Kasumi-1 (cell line): ENCODE measurements around the gene CEP95.

ENCODE experiments used
- DNase-seq, 2 experiments: peaks; one replicate each; lab custom pipeline; 2025; lab: John Stamatoyannopoulos, UW

Gene CEP95

DNA sequence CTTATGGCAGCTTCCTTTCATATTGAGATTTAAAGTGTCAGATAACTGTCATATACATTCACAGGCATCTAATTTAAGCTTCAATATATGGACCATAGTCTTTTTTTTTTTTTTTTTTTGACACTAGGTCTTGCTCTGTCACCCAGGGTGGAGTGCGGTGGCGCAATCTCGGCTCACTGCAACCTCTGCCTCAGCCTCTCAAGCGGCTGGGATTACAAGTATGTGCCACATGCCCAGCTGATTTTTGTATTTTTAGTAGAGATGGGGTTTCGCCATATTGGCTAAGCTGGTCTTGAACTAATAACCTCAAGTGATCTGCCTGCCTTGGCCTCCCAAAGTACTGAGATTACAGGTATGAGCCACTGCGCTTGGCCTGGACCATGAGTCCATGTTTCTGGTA, 13.6 kb downstream of the CEP95 start:
- no peak for DNase-seq

DNA sequence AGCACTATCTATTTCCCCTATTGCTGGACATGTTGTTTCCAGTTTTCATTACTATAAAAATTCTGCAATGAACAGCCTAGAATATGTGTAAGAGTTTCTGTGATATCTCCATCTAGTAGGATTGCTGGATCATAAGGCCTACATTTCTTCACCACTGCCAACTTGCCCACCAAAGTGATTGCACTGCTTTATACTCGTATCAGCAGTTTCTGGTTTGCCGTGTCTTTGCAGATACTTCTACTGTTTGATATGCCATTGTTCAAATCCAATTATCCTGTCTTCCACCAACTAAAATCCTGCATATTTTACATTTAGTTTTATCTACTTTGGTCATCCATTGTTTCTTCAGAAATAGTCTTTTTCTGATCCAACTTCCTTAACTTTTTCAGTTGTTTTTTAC, 21.1 kb downstream of the CEP95 start:
- DNase-seq = no peak

DNA sequence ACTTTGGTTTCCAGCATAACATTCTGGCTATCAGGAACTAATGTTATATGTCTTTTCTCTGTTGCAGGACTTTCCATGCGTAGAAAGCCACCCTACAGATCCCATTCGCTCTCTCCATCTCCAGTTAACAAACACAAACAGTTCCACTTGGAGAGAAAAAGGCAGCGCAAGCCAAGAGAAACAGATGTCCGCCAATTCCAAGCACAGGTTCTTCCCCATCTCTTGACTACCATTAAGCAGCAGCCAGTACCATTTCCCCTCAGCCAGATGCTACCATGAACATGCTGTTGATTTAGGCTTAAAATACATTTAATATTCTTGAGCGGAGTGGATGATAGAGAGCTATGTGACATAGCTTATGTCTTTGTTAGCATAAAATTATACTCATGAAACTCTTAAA, 22.4 kb downstream of the CEP95 start:
- DNase-seq = no peak

DNA sequence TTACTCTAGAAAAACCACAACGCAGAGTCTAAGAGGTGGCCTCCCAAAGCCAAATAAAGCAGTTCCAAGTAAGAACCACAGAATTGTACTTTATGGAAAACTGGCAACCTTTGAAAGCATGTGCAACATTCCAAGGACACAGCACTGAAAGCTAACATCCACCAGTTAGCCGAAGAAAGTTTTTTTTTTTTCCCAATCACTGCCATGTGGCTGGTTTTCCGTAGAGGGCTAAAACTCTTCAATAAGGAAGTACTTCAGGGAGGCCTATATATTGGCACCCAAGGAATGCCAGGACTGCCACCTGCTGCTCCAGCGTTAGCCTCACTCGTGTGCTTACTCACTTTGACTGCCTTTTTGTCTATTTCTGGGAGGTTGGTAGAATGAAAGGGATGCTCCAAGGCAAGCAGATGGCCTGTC, 25.2 kb downstream of the CEP95 start:
- no peak for DNase-seq

DNA sequence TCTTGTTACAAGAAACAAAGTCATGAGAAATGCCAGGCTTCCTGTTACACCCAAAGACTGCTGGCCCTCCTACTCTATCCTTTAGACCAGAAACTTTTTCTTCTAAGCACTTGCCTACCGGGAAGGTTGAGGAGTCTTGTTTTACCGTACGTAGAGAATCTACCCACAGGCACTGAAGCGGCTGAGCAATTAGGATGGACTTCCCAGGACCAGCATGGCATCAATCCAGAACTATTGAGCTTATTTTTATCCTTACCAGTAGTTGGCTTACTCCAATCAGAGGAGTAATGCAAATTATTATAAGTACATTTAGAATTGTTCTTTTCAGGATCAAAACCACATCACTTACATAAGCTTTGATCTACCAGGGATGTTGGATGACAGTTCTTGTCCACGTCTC, 25.6 kb downstream of the CEP95 start:
- DNase-seq = no peak

DNA sequence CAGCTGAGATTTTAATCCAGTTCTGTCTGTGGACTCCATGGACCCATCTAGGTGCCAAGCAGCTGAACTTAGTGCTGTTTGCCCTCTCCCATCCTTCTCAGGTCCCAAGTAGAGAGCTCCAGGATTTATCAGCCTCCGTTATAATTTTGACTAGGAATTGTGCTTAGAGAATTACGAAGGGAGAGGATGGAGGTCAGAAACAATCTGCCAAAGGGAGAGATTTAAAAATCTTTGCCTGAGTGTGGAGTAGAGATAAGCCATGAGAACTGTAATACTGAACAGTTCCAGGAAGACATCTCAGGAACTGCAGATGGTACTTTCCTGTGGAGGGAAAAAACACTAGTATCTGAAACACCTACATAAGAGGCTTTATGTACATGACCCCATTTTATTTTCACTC, 27.0 kb downstream of the CEP95 start:
- no peak for DNase-seq

DNA sequence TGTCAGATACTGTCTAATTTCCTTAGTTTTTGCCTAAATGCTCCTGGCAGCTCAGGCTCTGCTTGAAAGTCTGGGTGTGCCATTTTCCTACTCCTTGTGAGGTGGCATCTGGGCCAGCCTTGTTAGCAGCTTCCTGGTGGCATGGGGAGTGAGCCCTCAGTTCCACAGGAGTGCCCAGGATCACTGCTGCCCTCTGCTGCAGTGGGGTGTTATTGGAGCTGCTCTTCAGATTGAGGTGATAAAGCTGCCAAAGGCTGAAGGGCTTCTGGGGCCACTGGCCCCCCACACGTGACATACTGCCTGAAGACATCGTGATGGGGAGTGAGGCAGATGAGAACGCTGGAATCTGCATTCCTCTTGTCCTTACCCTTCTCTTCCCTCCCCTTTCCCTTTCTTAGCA, 27.4 kb downstream of the CEP95 start:
- DNase-seq = peak; percentile 12 to 33

DNA sequence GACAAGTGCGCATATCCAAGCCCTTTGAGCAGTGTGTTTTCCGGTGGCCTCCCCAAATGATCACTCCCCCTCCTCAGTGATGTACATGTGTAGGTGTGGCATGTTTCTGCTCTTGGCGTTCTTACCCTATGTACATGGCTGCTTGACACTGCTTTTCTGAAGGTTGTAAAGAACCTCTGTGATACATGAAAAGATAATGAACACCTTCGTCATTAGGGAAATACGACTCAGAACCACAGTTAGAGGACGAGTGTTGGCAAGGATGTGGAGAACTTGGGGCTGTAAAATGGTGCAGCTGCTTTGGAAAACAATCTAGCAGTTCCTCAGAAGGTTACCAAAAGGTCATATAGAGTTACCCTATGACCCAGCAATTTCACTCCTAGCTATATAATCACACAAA, 28.6 kb downstream of the CEP95 start:
- DNase-seq = no peak

DNA sequence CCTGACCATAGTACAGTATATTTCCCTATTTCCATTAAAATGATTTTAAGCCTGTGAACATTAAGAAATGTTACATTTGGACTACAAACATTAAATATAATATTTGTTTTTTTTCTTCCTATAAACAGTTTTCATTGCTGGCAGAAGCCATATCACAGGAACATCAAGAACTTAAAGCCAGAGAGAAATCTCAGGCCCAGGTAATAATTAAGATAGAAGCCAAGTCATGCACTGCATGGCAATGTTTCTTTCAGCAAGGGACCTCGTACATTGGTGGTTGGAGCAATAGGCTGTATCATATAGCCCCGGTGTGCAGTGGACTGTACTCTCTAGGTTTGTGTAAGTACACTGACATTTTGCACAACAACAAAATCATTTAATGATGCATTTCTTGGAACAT, 30.1 kb downstream of the CEP95 start:
- DNase-seq = no peak

DNA sequence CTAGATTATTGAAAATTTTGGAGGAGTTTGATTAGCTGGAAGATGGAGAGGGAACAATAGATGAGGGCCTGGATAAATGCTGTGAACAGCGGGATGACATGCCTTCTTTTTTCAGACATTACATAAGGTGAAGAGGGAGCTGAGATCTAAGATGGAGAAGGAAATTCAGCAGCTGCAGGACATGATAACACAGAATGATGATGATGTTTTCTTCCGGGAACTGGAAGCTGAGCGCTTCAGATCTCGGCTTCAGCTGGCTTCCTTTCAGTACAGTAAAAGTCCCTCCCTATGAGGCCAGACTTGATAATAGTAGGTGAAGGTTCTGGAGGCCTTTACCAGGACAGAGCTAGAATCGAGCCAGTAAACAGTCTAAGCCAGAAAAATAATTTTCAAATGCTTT, 30.7 kb downstream of the CEP95 start:
- DNase-seq = no peak

DNA sequence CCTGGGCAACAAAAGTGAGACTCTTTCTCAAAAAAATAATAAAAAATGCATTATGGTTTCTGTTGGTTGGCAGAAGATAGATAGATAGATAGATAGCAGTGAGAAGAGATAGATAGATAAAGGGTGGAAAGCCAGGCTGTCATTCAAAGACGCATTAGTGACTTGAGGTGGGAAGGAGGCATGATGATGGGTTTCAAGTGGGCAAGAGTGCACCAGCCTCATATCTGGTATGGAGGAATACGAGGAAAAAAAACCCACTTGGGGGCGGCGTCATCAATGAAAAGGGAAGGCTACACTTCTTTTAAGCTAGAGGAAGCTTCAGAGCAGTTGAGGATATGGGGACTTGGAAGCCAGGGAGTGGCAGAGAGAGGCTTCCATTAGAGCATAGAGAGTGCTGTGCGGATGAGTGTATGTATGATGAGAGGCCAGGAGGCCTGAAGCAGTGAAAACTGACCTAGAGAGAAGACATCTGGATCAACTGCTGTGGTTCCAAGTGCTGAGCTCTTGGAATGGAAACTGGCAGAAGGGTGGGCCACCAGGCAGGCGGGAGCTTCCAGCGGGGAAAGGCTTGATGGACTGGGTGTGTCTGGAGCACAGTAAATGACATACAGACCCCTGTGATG, 31.8 kb downstream of the CEP95 start:
- no peak for DNase-seq

DNA sequence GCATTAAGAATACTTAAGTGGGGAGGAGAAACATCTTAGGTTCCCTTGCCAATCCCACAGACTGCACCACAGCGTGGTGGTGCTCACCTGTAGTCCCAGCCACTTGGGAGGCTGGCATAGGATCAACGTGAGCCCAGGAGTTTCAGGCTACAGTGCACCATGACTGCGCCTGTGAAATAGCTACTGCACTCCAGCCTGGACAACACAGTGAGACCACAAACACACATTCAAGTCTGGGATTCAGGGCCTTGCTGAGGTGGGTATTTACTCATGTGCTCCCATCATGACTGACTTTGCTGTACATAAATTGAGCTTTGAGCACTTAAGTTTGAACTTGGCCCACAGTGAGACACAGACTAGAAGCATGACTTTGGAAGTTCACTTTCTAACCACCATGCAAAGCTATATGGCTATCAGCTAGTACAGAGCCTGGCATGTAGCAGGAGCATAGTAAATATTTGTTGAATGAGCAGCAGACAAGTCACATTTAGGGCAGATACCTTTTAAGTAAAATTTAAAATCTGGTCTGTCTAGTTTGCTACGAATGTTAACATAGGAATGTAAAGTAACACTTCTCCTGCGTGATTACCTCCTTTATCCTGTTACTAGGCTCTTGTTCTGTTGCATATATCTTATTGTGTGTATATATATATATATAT, 33.5 kb downstream of the CEP95 start:
- DNase-seq = no peak

DNA sequence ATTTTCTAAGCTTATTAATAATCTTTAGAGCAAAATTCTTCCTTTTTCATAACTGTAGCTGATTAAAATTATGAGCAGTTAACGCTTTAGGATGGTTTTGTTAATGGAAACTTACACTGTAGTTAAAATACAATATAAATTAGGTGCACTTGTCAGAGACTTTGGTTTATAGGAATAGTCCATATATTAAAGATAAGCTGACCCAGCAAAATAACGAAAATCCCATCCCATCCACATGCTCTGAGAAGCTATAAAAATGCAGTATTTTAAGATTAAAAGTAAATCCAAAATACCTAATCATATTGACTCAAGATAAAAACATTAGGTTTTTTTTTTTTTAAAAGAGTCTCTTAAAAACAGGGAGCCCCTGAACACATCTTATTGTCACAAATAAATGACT, 38.0 kb downstream of the CEP95 start:
- no peak for DNase-seq

DNA sequence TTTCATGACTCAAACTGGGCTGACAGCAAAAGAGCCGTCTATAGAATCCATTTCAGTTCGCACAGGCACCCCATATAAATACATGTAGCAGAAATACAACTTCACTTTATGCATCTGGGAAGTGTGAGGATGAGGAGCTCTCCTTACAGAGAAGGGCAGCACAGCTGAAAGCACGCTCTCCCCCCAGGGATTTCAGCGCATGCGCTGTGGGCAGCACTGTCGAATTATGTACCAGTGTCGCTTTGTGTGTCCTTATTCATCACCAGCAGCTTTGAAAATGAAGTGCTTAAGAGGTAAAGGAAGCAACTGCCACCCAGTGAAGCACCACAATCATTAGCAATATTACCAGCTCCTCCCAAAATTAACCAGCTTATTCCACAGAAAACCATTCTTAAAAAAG, 39.9 kb downstream of the CEP95 start:
- DNase-seq = no peak

DNA sequence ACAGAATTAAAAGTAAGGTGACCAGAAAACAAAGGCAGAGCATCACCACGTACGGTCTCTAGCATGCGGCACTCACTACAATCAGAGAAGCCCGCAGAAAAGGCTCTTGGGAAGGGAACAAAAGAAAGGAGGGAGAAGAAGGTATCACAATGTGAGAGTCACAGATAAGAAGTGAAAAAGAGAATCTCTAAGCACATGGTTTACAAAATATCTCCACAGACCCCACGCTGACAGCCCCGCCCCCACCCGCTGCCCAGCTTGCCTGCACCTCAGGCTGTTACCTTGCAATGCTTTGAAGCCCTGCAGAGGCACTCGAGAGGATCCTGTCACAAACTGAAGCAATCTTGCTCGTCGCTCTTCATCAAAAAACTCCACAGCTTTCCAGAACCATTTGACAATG, 40.5 kb downstream of the CEP95 start:
- no peak for DNase-seq

DNA sequence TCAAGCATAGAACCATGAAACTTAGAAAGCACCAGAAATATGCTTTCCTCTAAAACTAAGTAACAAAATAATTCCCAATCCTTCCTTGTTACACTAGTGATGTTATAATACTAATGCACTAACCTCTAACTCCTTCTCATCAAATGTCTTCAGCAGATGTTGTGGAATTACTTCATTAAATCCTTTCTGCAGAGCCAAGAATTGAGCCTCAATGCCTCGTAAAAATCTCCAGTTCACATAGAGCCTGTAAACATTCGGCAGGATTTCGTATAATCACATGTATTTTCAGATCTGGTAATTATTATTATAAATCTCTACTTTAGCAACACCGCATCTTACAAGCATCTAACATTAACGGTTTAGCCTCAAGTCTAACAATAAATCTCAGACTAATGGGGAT, 44.7 kb downstream of the CEP95 start:
- DNase-seq = no peak

DNA sequence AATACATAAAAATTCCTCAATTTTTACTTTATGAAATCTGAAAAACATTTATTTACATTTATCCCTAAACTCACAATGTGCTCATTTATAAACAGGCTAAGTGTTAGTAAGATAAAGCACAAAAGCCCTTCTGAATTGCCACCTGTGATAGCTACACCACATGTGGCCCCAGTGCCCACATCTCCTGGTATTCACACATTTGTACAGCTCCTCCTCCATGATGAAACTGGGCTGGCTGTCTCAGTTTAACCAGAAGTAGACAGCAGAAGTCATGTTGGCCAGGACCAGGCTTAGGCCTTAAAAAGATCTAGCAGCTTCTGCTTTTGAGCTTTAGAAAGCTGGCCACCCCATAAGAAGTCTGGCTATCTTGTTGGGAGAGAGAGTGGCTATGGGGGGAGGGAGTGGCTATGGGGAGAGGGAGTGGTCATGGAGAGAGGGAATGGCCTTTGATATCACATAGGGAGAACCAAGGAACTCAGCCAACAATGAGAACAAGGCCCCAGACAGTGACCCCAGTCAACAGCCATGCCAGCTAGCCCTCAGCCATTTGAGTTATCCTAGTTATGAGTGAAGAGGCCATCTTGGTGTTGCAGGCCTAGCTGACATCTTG, 47.4 kb downstream of the CEP95 start:
- no peak for DNase-seq

DNA sequence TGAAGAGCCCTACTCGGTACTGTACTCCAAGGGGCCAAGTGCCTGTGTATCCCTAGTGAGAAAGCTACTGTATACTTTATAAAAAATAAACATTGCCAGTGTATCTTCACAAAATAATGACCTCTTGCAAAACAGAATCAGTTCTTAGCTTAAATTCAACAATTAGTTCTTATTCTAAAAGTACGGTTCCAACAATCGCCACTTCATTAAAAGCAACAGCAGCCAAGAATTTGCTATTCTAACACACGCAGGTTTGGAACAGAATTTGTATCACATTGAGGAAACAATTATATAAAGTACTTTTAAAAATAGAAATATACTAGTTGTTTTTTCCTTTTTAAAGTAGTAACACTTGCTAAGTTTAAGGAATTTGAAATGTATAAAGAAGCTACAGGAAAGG, 48.5 kb downstream of the CEP95 start:
- DNase-seq = no peak

DNA sequence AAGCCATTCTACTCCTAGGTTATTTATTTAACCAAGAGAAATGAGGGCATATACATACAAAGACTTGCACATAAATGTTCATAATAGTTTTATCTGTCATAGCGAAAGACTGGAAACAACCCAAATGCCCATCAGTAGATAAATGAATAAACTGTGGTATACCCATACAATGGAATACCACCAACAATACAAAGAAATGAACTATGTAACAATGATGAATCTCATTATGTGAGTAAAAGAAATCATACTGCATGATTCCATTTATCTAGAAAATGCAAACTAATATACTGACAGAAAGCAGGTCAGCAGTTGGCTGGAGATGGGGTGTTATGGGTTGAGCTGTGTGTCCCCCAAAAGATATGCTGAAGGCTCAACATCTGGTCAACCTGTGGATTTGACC, 57.3 kb downstream of the CEP95 start:
- no peak for DNase-seq

DNA sequence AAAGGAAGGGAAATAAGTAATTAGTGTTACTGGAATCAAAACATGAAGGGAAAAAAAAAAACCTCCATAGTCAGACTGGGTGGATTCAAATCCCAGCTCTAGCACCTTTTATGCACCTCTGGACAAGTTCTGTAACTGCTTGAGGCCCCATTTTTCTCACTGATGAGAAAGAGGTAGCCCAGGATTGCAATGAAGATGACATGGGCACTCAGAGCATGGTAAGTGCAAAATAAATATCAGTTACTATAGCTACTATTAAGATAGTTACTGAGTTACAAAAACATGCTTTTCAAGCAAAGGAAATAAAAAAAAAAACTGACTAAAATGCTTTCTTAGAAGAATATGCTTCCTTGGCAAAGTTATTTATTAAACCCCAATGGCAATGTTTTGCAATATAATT, 58.8 kb downstream of the CEP95 start:
- DNase-seq = no peak

DNA sequence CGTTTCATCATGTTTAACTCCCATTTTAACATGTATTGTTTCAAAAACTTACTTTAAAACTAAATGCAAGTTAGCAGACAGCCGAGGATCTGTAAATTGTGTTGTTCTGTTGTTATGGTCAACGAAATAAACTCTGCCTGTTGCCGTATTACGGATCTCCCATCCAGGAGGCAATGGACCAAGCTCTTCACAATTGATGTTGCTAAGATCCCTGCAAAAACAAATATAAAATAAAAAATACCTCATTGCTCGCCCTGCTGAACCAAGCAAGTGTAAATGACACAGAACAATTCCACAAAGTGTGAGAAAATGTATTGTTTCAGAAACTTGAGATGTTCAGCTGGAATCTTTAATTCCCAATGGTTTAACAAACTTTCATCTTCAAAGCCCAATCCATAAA, 65.0 kb downstream of the CEP95 start:
- DNase-seq = no peak

DNA sequence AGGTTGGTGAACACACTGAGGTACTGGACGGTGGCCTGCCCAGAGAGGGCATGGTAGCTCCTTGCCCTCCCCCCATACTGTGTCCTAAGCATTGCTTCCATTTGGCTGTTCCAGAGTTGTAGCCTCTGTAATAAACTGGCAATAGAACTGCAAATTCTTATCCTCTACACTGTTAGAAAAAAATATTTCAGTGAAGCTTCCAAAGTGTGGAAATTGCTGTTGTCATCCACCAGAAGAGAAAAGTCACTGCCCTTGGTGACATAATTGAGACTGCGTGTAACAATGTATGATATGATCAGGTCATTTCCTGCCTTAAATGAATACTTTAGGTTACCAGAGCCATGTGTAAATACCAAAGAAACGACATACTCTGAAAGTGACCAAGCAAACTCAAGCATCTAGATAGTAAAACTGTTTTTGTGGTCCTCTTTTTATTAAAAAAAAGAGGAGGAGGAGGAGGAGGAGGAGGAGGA, 65.9 kb downstream of the CEP95 start:
- DNase-seq = no peak

DNA sequence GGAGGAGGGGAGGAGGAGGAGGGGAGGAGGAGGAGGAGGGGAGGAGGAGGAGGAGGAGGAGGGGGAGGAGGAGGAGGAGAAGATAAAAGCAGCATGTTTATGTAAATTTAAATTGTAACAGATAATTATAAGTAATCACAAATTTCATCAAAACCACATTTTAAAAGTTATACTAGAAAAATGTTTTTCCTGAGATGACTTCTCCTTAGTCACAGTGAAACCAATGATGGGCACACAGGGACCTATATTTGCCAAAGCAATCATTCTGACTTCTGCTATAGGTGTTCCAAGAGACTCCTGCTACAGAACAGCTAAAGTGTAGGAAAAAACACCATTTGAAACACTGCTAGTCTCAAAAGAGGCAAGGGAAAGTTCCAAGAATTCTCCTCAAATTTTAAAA, 66.4 kb downstream of the CEP95 start:
- no peak for DNase-seq

DNA sequence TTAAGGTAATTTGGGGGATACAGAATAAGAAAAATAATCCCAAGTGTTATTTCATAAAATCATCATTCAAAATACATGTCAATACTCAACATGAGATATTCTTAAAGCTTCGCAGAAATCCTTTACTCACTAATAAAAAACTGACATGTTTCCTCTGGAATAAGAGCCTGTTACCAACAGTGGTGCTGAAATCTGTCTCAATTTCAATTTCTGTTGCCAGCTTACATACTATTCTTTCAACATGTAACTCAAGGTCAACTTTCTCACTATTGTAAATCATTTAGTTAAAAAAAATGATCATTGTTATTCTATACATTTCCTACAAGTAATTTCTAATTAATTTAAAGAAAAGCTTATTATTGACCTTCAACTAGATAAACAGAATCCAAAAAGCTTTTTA, 67.9 kb downstream of the CEP95 start:
- DNase-seq = no peak
